EL (cell line): ENCODE measurements around the gene IRF4.
"Not testable (repeated sequence)": the region's sequence is repeated elsewhere in the genome, so short reads cannot be mapped to it uniquely, and the experiment has no call there.

Source experiments
- DNase-seq: peaks from one replicate; pipeline ENCODE4 v3.0.0-alpha.2; 2016

Gene IRF4

DNA sequence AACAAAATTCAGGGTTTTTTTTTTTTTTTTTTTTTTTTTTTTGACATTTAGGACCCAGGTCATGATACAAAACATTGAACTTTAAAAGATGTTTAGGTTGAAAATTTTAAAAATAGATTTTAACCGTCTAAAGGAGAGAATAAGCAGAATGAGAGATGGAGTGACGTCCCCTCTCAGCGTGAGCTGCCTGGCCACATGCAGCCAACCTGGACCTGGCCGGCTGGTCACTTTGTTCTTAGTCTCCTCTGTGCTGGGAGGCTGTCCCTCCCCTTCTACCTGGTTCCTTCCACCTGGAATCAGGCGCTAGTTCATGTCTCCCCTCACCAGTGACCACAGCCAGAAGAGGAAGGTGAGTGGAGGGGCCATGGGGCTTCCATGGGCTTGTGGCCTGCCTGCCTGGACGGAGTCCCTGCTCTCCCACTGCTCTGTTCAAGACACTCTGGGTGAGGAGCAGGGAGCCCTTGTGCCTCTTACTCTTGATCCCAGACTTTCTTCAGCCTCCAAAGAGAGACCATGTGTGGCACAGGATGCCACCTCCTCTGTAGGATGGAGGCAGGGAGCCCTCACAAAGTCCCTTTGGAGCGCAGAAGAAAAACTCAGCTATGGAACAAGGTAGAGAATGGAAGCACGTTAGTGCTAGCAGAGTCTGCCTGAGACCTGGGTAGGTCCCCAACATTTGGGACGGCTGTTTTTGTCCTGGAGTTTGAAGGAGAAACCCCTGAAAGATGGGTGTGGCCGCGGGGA, 31.7 kb downstream of the IRF4 start:
- DNase-seq, result no peak

DNA sequence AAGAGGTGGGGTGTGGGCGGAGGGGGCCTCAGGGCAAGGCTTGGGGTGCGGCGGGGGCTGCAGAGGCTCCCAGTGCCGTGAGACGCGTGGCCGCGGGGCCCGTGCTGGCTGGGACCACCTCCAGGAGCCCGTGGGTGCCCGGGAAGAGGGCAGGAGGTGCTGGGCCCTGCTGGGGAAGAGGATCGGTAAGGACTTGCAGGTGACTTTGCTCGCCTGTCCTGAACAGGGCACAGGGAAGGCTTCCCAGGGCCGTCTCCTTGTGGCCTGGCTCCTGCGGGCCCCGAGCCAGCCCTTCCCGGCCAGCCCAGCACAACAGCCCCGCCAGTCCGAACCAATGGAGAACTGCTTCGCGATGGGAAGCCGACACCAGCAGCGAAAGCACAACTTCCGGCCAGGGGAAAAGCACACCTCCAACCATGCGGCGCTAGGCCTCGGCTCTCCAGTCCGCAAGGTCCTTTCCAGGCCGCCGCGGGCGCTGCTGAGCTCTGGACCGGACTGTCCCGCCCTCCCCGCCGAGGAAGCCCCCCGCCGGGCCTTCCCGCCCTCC, 32.3 kb downstream of the IRF4 start:
- no peak for DNase-seq

DNA sequence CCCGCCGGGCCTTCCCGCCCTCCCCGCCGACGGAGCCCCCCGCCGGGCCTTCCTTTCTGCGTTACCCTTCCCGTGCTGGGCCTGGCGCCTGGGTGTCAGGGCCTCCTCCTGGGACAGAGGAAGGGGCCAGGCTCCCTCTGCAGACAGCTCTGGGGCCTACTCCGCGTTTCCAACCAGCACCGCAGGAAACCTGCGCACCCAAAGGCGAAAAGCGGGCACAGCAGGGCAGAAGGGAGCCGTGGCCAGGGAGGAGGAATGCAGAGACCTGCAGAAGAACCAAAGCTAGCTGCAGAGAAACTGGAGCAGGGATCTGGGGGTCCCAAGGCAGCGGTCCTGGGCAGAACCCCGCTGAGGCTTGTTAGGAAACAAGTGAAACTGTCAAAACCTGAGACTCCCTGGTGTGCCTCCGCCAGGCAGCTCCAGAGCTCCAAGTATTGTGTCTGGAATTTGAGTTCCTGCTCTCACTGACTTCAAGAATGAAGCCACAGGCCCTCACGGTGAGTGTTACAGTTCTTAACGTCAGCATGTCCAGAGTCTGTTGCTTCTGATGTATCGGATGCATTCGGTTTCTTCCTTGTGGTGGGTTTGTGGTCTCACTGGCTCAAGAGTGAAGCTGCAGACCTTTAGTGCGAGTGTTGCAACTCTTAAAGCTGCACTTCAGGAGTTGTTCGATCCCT, 33.3 kb downstream of the IRF4 start:
- no peak for DNase-seq

DNA sequence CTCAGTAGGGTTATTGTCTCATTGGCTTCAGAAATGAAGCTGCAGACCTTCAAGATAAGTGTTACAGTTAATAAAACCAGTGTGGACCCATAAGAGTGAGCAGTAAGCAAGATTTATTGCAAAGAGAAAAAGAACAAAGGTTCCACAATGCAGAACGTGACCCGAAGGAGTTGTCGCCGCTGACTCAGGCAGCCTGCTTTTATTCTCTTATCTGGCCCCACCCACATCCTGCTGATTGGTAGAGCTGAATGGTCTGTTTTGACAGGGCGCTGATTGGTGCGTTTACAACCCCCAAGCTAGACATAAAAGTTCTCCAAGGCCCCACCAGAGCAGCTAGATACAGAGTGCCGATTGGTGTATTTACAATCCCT, 33.9 kb downstream of the IRF4 start:
- DNase-seq, result not testable (repeated sequence)

DNA sequence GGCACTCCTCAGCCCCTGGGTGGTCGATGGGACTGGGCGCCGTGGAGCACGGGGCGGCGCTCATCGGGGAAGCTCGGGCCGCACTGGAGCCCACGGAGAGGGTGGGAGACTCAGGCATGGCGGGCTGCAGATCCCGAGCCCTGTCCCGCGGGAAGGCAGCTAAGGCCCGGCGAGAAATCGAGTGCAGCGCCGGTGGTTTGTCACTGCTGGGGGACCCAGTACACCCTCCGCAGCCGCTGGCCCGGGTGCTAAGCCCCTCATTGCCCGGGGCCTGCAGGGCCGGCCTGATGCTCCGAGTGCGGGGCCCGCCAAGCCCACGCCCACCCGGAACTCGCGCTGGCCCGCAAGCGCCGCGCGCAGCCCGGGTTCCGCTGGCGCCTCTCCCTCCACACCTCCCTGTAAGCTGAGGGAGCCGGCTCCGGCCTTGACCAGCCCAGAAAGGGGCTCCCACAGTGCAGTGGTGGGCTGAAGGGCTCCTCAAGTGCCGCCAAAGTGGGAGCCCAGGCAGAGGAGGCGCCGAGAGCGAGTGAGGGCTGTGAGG, 34.7 kb downstream of the IRF4 start:
- DNase-seq, result not testable (repeated sequence)

DNA sequence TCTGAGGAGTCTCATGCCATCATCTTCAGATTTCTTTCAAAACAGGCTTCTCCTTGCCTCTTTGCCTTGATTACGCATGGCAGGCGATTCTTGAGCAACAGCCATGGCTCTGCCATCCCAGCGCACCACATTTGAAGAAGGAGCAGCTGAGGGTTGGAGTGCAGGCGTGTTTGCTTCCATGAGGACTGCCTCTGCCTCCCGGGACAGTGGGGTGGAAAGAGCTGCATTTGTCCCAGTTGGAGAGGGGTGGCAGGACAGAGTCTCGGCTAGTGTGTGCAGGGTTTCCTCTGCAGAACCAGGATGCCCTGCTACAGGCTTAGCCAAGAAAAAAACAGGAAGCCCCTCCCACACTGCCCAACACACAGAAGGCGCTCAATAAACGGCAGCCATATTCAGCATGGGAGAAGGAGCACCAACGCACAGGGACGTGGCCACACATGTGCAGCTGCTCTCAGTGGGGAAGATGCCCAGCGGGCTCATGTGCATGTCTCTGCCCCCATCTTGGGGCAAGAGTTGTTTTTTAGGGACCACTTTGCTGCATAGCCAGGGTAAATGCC, 36.6 kb downstream of the IRF4 start:
- no peak for DNase-seq

DNA sequence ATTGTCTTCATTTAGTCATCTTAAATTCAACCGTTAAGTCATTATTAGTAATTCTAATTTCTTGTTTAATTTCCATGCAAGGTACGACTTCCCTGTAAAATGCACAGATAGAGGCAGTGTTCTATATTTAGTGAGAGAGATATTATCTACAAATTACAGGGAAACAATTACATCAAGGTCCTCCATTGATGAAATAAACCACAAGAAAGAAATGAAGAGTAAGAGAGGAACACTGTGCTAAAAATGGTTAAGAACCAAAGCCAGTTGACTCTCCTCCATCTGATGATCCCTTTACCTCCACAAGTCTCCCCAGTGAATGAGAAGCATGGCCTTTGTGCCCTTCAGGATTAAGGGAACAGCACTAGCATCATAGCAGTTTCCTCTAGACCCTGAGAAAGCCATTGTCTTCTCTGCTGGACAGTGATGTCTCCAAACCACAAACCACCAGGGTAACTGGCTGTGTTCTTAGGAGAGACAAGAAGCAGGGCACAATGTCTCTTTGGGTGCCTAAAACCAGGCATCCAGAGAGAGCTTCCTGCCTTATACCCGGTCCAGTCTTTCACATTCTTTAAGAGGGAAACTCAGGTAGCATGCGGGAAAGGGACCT, 38.1 kb downstream of the IRF4 start:
- no peak for DNase-seq

DNA sequence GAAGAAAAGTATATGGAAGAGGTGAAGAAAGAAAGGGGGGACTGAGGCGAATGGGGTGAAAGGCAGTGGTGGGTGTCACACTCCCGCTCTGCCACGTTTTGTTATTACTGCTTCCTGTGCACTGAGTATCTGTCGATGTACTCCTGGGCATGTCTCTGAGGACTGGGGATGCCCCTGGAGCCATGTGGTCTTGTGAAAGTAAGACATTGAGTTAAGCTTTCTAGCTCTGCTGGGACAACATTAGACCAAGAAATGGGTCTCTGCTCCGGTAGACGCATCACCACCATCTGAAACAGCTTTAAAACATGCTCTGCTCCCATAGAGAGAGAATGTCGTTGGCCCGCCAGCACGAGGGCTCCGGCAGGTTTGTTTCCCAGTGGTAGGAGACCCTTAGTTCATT, 40.0 kb downstream of the IRF4 start:
- no peak for DNase-seq

DNA sequence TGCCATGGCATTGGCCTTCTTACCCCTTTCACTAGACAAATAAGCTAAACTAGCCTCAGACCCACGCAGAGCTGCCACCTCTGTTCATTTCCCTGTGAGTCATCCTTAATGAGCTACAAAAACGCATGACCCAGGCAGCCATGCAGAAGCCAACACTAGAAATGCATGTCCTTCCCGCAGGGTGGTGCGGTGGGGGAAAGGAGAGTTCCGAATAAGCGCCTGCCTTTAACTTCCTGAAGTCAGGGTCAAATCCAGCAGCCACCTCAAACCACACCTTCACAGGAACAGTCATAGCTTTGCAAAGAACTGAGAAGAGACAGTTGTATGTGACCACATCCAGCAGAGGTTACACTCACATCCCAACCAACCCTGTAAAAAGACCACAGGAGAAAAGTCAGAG, 40.4 kb downstream of the IRF4 start:
- DNase-seq, result no peak

DNA sequence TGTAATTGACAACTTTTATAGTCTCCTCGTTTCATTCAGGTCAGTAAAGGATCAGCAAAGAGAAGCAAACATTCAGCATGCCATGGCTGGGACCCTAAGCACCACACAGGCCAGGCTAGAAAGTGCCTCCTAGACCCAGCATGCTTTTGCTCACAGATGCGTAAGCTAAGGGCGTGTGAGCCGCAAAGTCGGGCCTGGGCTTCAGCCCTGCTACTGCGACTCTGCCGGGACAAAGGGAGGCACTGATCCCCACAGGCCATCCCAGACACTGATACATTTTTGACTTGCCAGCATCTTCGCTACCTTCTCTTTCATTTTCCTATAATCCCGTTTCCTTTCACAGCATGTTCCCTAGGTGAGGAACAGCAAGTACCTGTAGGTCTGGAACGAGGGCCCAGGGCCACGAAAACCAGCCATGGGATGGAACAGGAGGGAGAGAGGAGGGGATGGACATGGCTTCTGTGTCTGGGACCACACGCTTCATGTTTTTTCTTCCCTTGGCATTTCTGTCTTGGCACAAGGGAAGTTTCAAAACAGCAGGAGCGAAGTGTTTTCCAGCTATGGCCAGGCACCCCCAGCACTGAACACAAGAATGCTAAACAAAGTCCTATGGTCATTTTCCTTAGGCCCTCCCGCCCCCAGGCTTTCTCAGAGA, 42.6 kb downstream of the IRF4 start:
- DNase-seq, result no peak

DNA sequence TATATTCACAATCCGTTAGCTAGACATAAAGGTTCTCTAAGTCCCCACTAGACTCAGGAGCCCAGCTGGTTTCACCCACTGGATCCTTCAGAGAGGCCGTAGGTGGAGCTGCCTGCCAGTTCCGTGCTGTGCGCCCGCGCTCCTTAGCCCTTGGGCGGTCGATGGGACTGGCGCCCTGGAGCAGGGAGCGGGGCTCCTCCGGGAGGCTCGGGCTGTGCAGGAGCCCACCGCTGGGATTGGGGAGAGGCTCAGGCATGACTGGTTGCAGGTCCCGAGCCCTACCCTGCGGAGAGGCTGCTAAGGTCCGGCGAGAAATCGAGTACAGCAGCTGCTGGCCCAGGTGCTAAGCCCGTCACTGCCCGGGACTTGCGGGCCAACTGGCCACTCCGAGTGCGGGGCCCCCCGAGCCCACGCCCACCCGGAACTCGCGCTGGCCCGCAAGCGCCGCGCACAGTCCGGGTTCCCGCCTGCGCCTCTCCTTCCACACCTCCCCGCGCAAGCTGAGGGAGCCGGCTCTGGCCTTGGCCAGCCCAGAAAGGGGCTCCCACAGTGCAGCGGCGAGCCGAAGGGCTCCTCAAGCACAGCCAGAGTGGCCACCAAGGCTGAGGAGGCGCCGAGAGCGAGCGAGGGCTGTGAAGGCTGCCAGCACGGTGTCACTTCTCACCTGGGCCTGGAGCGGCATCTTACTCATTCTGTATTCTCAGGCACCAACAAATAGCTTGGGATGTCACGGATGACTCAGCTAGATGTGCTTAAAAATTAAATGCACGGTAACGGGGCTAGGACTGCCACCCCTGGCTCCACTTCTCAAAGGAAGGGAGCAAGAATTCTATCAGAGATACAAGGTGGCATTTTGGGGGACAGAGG, 44.1 kb downstream of the IRF4 start:
- DNase-seq, result no peak

DNA sequence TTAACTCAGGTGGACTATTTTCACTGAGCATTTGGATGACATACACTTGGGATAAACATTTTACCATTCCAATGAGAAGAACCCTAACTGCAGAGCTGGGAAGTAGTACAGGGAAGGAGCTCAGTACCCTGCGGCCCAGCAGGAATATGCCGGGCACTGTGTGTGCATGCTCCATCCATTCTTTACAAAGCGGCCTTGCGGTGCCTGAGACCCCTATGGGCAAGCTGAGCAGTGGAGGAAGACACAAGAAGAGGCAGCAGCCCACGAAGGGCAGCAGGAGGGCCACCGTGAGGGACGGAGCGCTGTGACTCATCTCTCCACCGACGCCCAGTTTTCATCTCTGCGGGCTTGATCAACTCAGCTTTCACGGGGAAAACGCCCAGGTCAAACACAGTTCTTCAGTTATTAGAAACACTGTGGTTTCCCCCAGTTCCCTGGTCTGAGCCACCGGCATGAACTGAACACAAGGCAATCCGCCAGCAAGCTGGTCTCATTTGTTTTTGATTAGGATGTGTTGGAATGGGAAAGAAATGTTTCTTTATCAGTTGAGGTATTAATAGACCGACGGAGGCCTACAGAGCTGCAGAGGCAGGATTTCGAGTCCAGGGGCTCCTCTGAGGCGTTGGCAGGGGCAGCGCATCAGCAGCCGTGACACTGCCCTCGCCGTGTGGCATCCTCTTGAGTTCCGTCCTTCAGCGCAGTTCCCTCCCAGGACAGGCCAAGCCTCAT, 44.9 kb downstream of the IRF4 start:
- DNase-seq, result no peak

DNA sequence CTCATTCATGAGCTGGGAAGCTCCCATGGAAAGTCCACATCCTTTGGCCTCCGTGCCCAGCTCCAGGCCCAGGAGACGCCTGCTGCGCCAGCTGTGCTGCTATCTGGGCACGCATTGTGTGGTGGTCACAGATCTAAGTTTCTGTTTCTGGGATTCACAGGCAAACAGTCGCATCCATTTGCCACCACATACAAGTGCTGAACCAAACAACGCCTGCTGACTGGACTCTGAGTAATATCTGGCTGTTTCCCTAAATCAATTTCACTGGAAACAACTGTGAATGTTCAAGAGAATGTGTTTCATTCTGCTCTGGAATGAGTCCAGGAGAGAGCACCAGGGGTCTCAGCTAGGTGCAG, 45.5 kb downstream of the IRF4 start:
- DNase-seq, result no peak

DNA sequence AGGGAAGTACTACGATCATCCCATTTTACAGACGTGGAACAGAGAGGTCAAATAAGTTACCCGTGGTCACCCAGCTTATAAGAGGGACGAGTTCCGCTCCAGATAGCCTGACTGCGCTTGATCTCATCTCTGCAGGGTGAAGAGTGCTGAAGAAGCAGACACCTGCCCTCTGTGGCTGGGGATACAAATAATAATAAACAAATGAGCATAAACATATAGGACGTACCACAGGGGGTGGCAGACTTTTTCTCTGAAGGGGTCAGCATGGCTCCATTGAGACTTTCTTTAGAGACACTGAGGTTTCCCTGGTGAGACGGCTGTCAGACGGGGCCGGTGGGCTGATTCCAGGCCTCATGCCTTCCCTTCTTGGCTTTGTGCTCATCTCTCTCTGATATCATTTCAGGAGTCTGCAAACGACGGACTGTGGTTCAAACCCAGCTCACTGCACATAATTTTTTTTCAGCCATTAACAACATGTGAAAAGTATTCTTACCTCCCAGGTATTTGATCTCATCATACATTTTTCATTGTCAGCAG, 47.1 kb downstream of the IRF4 start:
- no peak for DNase-seq

DNA sequence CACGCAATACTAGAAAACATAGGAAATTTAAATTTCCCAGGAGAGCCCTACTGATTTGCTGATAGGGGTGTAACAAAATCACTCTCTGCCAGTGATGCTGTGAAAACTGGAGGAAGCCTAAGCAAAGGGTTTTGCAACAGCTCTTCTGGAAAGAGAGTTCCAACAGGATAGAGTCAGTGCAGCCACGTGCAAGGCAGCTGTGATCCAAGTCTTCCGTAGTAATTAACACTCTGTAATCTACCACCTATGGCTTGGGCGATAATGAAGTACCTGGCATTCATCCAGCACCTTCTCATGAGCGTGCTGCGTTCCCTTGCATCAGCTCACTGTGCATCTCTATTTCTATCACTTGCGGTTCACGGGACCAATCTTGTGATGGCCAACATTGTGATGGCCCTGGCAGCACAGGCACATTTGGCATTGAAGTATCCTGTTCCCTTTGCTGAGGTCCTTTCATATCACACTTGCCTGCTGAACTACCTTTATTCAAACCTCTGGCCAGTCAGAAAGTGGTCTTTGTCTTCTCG, 48.2 kb downstream of the IRF4 start:
- DNase-seq, result no peak

DNA sequence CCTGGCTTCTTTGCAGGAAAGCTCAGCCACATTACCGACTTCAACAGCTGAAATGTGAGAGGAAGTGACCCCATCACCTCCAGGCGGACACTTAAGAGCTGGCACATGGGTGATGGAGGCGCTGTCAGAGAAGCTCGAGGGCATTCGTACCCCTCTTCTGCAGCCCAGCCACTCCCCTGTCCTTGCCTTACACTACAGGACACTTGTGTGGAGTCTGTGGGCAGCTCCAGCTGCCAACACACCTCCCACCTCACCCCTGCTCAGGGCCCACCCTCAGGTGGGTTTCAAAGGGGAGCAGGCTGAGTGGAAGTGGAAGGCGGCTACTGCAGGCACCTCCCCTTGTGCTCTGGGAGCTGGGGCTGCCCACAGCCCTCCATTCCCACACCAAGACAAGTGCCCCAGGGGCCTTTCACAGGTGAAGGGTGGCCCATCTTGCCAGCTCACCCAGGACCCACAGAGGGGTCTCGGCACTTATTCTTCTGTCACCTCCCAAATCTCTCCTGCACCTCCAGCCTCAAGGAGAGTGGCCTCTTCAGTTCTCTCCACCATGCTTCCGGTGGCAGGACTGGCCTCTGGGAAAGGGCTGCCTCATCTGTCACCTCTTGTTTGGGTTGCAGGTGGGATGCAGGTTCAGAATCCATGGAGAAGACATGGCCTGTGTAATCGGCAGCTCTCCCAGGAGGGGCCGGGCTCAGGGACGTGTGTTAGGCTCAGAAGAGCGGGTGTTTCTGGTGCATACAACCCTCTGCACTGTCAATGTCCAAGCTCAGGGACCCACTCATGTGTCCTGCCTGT, 49.8 kb downstream of the IRF4 start:
- no peak for DNase-seq

DNA sequence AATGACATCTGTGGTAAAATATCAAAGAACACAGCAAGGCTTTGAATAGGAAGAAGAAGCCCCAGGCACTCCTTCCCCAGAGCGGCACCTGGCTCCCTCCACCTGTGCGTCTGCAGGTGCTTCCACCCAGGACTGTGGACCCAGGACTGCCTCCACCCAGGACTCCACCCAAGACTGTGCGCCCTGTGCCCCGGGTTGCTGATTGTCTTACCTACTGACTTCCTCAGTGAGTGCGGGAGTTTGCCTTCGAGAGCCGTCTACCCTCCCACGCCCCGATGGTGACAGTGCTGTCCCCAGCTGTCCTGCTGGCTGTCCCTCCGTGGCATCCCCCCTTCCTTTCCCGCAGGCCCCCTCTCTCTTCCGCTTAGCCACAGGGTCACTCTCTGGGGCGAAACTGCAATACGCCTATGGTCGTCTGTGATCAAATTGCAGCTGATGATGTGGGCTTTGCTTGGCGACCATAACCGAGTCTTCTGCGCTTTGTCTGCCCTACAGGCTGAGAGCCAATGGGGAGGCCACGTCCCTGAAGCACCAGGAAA, 52.1 kb downstream of the IRF4 start:
- no peak for DNase-seq

DNA sequence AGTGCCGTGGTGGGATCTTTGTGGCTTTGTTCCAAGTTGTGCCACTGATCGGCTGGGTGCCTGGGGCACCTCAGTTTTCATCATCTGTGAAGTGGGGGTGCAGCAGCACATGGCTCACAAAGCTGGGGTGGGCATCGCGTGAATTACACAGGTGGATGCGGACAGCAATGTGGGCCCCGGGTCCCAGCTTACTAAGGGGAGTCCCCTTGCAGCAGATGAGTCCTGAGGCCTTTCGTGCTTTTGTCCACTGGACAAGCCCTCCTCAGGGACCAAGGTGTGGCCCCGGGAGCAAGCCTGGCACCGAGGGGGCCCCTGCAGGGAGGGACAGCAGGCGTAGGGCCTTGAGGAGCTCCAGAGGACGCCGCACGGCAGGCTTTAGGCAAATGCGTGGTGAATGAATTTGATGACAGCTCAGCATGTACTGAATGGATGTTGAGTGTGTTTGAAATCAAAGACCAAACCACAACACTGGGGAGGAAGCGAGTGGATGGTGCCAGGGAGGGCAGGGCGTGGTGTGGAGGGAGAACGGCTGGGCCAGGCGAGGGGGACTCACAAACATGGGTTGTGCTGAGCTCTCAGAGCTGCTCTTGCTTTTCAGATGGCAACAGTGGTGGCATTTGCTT, 53.2 kb downstream of the IRF4 start:
- DNase-seq, result no peak
